ENCODE measurements around the gene PIGR.

PIGR gene

GRCh38 chr1:206953126-206953525 is 6.9 kb upstream of the PIGR start:
- no peak for TF ChIP-seq GATA2 (IDR thresholded peaks at IDR 0.05; ENCODE audit: low read depth, low read length)
- TF ChIP-seq GATA3 (IDR thresholded peaks at IDR 0.05; ENCODE audit: low read depth, low read length) = no peak

- TF ChIP-seq GATA2 (IDR thresholded peaks at IDR 0.05; ENCODE audit: low read depth, low read length) (no peak), GATA3 (IDR thresholded peaks at IDR 0.05; ENCODE audit: low read depth, low read length) (no peak)
Observed at GRCh38 chr1:206952171-206952570, 5.9 kb upstream of the PIGR start.

DNA sequence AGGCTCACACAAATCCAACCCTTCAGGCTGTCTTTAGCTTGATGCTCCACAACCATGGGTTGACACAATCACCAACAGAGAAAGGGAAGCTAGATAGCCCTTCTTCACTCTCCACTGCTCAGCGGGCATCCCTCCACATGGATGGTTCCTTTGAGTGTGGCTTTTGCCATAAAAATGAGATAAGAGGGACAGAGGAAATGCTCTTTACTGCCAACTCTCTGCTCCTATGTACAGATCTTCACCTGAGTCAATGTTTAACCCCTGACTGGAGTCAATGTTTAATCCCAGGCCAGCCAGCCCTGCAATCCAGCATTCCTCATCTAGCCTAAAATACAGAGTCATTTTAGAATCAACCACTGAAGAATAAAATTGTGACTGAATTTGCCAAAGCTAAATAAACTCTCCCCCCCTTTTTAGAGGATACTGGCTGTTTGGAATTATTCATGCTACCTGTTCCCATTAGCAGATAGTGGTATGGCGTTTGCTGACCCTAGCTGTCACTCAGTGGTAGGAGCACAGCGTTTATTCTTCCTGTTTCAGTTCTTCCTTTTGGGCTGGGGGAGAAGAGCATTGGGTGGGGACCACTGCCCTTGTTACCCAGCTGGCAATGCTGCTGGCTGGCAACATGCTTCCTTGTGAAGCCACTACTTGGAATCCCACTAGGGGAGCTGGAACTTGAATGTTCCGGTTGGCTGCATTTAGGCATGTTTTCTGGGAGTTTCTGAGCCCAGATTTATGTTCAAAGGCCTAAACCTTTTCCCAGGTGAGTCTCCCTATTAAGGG is 5.2 kb upstream of the PIGR start:
- TF ChIP-seq GATA2 (IDR thresholded peaks at IDR 0.05; ENCODE audit: low read depth, low read length) (no peak), GATA3 (IDR thresholded peaks at IDR 0.05; ENCODE audit: low read depth, low read length) (no peak)

GRCh38 chr1:206949641-206950040 is 3.4 kb upstream of the PIGR start:
- TF ChIP-seq GATA3 (IDR thresholded peaks at IDR 0.05; ENCODE audit: low read depth, low read length) = no peak
- TF ChIP-seq GATA2 (IDR thresholded peaks at IDR 0.05; ENCODE audit: low read depth, low read length) = no peak

GRCh38 chr1:206949208-206949607 is 2.9 kb upstream of the PIGR start:
- TF ChIP-seq GATA2 (IDR thresholded peaks at IDR 0.05; ENCODE audit: low read depth, low read length) (no peak), GATA3 (IDR thresholded peaks at IDR 0.05; ENCODE audit: low read depth, low read length) (no peak)

- TF ChIP-seq GATA2 (IDR thresholded peaks at IDR 0.05; ENCODE audit: low read depth, low read length) (no peak), GATA3 (IDR thresholded peaks at IDR 0.05; ENCODE audit: low read depth, low read length) (no peak)
Observed at GRCh38 chr1:206947255-206947654, 989 bp upstream of the PIGR start.

DNA sequence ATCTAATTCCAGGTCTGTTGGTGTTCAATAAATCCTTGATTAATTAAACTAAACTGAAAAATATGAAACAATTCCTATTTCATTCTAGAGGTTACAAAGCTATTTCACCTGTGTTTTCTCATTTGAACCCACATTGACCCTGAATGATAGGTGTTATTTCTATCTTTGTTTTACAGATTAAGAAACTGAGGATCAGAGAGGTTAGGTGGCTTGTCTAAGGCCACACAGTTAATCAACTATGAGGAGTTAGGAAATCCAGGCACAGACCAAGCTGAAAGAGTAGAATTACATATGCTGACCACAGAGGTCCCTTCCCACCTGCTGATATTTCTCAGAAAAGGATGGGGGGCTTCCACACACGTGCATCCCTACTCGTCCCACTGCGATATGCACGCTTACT is 487 bp downstream of the PIGR start:
- TF ChIP-seq GATA3 (IDR thresholded peaks at IDR 0.05; ENCODE audit: low read depth, low read length) = no peak
- TF ChIP-seq GATA2 (IDR thresholded peaks at IDR 0.05; ENCODE audit: low read depth, low read length) = no peak

DNA sequence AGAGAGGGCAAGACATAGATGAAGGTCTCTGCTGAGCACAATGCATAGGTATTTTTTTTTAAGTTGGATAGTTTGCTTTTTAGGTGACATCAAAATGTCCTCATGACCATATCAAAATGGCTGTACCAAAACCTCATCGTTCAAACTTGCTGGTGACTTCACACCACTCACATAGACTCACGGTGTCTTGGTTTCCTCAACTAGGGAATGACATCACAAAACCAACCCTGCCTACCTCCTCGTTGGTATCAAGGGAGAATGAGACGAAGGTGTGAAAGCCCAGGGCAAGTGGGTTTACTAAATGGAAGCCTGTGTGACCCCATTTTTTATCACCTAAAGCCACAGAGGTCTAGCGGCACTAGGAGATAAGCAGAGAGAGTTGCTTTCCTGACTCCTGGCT is 1.6 kb downstream of the PIGR start:
- TF ChIP-seq GATA2 (IDR thresholded peaks at IDR 0.05; ENCODE audit: low read depth, low read length) = no peak
- TF ChIP-seq GATA3 (IDR thresholded peaks at IDR 0.05; ENCODE audit: low read depth, low read length) = no peak

GRCh38 chr1:206941766-206942418 is 4.4 kb downstream of the PIGR start:
- TF ChIP-seq GATA2 (IDR thresholded peaks at IDR 0.05; ENCODE audit: low read depth, low read length) = no peak
- no peak for TF ChIP-seq GATA3 (IDR thresholded peaks at IDR 0.05; ENCODE audit: low read depth, low read length)

DNA sequence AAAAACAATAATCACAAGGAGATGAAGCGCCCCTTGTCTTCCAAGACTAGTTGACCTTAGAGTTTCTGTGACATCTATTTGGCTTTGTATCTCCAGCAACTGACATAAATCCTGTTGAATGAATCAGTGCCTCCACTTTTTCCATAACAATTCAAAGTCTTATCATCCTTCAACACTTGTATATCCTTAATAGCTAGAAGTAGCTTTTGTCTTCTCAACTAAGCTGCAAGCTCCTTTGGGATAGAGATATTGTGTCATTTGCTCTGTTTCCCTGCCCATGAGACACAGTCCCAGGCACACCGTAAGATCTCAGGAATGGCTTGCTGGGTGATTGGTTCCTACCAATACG is 5.7 kb downstream of the PIGR start:
- TF ChIP-seq GATA2 (IDR thresholded peaks at IDR 0.05; ENCODE audit: low read depth, low read length) = no peak
- TF ChIP-seq GATA3 (IDR thresholded peaks at IDR 0.05; ENCODE audit: low read depth, low read length) = no peak

GRCh38 chr1:206939841-206940587 is 6.3 kb downstream of the PIGR start:
- no peak for TF ChIP-seq GATA2 (IDR thresholded peaks at IDR 0.05; ENCODE audit: low read depth, low read length)
- TF ChIP-seq GATA3 (IDR thresholded peaks at IDR 0.05; ENCODE audit: low read depth, low read length) = no peak

GRCh38 chr1:206939131-206939530 is 7.1 kb downstream of the PIGR start:
- TF ChIP-seq GATA3 (IDR thresholded peaks at IDR 0.05; ENCODE audit: low read depth, low read length) = no peak

DNA sequence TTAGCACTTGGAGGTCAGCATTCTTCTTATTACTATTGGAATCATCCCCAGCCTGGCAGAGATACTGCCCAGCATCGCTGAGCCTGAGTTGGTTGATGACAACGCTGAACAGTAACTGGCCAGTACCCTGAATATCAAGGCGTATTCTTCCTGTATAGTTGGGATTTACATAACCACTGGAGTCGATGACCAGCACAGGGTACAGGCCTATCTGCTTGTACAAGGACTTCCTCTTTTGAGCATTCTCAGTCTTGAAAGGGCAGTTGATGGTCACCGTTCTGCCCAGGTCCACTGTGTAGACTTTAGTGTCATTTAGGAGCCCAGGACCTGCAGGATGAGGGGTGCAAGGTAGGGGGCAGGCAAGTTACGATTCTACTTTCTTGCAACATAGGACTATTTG is 8.8 kb downstream of the PIGR start:
- TF ChIP-seq GATA2 (IDR thresholded peaks at IDR 0.05; ENCODE audit: low read depth, low read length) (no peak), GATA3 (IDR thresholded peaks at IDR 0.05; ENCODE audit: low read depth, low read length) (no peak)

DNA sequence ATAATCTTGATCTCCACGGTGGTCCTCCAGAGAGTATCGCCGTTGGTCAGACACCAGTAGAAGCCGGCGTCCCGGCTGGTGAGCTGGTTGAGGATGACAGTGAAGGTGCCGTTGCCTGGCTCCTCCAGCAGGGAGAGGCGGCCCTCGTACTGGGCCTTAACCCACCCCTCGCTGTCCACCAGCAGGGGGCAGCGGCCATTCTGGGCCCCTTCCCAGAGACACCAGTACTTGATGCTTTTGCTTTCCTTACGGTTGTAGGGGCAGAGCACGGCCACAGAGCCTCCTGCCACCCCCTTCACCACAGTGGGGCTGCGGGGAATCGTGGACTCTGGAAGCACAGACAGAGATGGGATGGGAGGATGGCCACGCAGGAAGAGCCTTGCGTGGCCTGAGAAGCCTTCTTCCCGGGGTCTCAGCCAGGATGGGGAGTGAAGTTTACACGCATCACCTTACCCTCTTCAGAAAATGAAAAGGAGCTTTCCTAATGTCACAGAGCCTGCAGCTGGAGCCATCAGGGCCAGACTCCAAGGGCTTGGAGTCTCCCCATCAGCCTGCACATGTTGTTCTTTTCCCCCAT is 10.7 kb downstream of the PIGR start:
- TF ChIP-seq GATA2 (IDR thresholded peaks at IDR 0.05; ENCODE audit: low read depth, low read length) (no peak), GATA3 (IDR thresholded peaks at IDR 0.05; ENCODE audit: low read depth, low read length) (no peak)
